Uterus (tissue), 2 donors: ENCODE data around the gene TYW3.

Experiments used
- POLR2A ChIP-seq, 2 donors: fragments of 450-650 bp; IDR thresholded peaks; one replicate each; pipeline ENCODE4 v1.6.1; 2016; ENCODE audit warnings: antibody characterized with exemption in 2 of 2, mild to moderate bottlenecking in 1 of 2, moderate library complexity in 1 of 2
- TF ChIP-seq, protein P1 (sequence below), 4 experiments: fragments of 200-600 bp in 2 of 4; fragments of 450-650 bp in 2 of 4; sonication (generic) in 2 of 4; IDR thresholded peaks; one replicate each; pipeline ENCODE4 v1.5.1; 2016 to 2019; ENCODE audit warnings: antibody characterized with exemption in 4 of 4, mild to moderate bottlenecking in 2 of 4, moderate library complexity in 1 of 4

DNA sequence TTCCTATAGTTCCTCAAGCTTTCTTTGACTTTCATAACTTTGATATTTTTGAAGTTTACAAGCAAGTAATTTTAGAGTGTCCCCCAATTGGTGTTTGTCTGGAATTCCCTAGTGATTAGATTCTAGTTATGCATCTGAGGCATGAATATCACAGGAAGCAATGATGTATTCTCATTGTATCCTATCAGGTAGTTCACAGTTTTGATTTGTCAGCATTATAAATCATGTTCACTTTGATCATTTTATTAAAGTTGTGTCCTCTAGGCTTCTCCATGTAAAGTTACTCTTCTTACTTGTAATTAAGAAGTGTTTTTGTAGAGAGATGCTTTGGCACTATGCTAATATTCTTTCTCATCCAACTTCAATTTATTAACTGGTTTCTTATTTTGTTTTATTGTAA, 53.0 kb downstream of the TYW3 start:
- TF ChIP-seq, protein P1, sequence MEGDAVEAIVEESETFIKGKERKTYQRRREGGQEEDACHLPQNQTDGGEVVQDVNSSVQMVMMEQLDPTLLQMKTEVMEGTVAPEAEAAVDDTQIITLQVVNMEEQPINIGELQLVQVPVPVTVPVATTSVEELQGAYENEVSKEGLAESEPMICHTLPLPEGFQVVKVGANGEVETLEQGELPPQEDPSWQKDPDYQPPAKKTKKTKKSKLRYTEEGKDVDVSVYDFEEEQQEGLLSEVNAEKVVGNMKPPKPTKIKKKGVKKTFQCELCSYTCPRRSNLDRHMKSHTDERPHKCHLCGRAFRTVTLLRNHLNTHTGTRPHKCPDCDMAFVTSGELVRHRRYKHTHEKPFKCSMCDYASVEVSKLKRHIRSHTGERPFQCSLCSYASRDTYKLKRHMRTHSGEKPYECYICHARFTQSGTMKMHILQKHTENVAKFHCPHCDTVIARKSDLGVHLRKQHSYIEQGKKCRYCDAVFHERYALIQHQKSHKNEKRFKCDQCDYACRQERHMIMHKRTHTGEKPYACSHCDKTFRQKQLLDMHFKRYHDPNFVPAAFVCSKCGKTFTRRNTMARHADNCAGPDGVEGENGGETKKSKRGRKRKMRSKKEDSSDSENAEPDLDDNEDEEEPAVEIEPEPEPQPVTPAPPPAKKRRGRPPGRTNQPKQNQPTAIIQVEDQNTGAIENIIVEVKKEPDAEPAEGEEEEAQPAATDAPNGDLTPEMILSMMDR (IDR thresholded peaks at IDR 0.05), result no peak
- TF ChIP-seq POLR2A (IDR thresholded peaks at IDR 0.05), result no peak
